ENCODE results near the gene GORAB. TPM values are rescaled to one million over a fixed set of nuclear protein-coding genes. Genes with fewer than 3 reads are reported as not detected.

Gene GORAB
- total and polyA plus RNA-seq, 10 donors, result 10.2 to 21.6 (median 14.0) TPM

- Histone ChIP-seq H3K27ac (no peak overlapping the region), H3K27me3 (replicated peaks in 1 of 7) (no peaks in the 10 kb centered on the region), H3K4me1 (peaks cover 3 to 42% (median 17%) of the 10 kb centered on the region in 6 donors), H3K36me3 (peaks cover 3 to 55% (median 36%) of the 10 kb centered on the region in 6 donors), H3K4me3 (no peak overlapping the region), H3K9me3 (no peaks in the 10 kb centered on the region)
- intact Hi-C loops (cut with DNase I; ENCODE audit: low total_unique reads), result no loop called here
- no peak for DNase-seq
- TF ChIP-seq POLR2AphosphoS5 (IDR thresholded peaks at IDR 0.05) (no peak), POLR2A (IDR thresholded peaks at IDR 0.05) (no peak)
- TF ChIP-seq, protein P1, sequence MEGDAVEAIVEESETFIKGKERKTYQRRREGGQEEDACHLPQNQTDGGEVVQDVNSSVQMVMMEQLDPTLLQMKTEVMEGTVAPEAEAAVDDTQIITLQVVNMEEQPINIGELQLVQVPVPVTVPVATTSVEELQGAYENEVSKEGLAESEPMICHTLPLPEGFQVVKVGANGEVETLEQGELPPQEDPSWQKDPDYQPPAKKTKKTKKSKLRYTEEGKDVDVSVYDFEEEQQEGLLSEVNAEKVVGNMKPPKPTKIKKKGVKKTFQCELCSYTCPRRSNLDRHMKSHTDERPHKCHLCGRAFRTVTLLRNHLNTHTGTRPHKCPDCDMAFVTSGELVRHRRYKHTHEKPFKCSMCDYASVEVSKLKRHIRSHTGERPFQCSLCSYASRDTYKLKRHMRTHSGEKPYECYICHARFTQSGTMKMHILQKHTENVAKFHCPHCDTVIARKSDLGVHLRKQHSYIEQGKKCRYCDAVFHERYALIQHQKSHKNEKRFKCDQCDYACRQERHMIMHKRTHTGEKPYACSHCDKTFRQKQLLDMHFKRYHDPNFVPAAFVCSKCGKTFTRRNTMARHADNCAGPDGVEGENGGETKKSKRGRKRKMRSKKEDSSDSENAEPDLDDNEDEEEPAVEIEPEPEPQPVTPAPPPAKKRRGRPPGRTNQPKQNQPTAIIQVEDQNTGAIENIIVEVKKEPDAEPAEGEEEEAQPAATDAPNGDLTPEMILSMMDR (IDR thresholded peaks at IDR 0.05 in 8 of 11, conservative IDR thresholded peaks at IDR 0.05 in 3 of 11), result no peak
These were observed 6.0 kb downstream of the GORAB start for GRCh38 chr1:170537798-170538503.

- Histone ChIP-seq H3K27ac (no peak overlapping the region), H3K27me3 (replicated peaks in 1 of 7) (no peaks in the 10 kb centered on the region), H3K36me3 (peaks cover 3 to 63% (median 43%) of the 10 kb centered on the region in 6 donors), H3K4me1 (peaks cover 0 to 34% (median 10%) of the 10 kb centered on the region in 6 donors), H3K4me3 (no peak overlapping the region), H3K9me3 (no peaks in the 10 kb centered on the region)
- TF ChIP-seq POLR2AphosphoS5 (IDR thresholded peaks at IDR 0.05), result no peak
- TF ChIP-seq, protein P1 (IDR thresholded peaks at IDR 0.05 in 8 of 11, conservative IDR thresholded peaks at IDR 0.05 in 3 of 11), result no peak
- TF ChIP-seq POLR2A (IDR thresholded peaks at IDR 0.05), result no peak
- intact Hi-C loops (cut with DNase I; ENCODE audit: low total_unique reads), result no loop called here
- no peak for DNase-seq
These were observed 6.7 kb downstream of the GORAB start for GRCh38 chr1:170538687-170539086.

GRCh38 chr1:170539154-170539553, 7.2 kb downstream of the GORAB start:
- Histone ChIP-seq H3K4me3 (no peak overlapping the region), H3K9me3 (no peaks in the 10 kb centered on the region), H3K27me3 (replicated peaks in 1 of 7) (no peaks in the 10 kb centered on the region), H3K27ac (no peak overlapping the region), H3K36me3 (peaks cover 3 to 67% (median 48%) of the 10 kb centered on the region in 6 donors), H3K4me1 (peaks cover 0 to 30% (median 5%) of the 10 kb centered on the region in 6 donors)
- TF ChIP-seq POLR2AphosphoS5 (IDR thresholded peaks at IDR 0.05), result no peak
- TF ChIP-seq, protein P1 (IDR thresholded peaks at IDR 0.05 in 8 of 11, conservative IDR thresholded peaks at IDR 0.05 in 3 of 11), result no peak
- TF ChIP-seq POLR2A (IDR thresholded peaks at IDR 0.05), result no peak
- DNase-seq, result no peak
- 91 to 98% (median 93%) methylated on average over 9 of the region's 9 CpGs for WGBS, 5 donors
- intact Hi-C loops (cut with DNase I; ENCODE audit: low total_unique reads), result no loop called here

DNA sequence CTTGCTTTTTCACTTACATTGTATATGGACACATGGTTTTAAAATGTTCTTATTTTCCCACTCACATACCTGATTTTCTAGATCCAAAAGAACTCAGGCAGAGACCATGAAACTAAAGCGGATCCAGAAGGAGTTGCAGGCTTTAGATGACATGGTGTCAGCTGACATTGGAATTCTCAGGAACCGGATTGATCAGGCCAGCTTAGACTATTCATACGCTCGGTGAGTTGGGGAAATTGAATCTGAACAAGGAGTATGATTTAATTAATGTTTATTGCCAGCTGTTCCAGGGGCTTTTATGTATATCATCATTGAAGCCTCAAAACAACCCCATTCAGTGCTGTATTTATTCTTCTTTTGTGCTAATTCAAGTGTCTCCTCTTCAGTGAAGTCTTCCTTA, 12.7 kb downstream of the GORAB start:
- Histone ChIP-seq H3K36me3 (peaks cover 7 to 100% (median 88%) of the 10 kb centered on the region in 6 donors), H3K27me3 (replicated peaks in 1 of 7) (no peaks in the 10 kb centered on the region), H3K4me1 (no peaks in the 10 kb centered on the region), H3K27ac (no peak overlapping the region), H3K9me3 (no peaks in the 10 kb centered on the region), H3K4me3 (no peak overlapping the region)
- 97 to 98% (median 97%) methylated on average over 4 of the region's 4 CpGs for WGBS, 5 donors
- intact Hi-C loops (cut with DNase I; ENCODE audit: low total_unique reads), result no loop called here
- TF ChIP-seq POLR2AphosphoS5 (IDR thresholded peaks at IDR 0.05) (no peak), POLR2A (IDR thresholded peaks at IDR 0.05) (no peak)
- TF ChIP-seq, protein P1 (IDR thresholded peaks at IDR 0.05 in 8 of 11, conservative IDR thresholded peaks at IDR 0.05 in 3 of 11), result no peak
- no peak for DNase-seq
